A673 (cell line): Measurements from ENCODE around the gene DLEC1. TPM values are rescaled to one million over a fixed set of nuclear protein-coding genes. Genes with fewer than 3 reads are reported as not detected.

ENCODE experiments used
- Bru-seq: library from RNA; stranded (reverse); fragments of 400-500 nt; gene quantifications from one replicate; lab custom pipeline; 2021; lab: Mats Ljungman, UMichigan
- BruChase-seq, 2 experiments: library from RNA; stranded (reverse); fragments of 400-500 nt; gene quantifications; one replicate each; lab custom pipeline; 2021; lab: Mats Ljungman, UMichigan
- BruUV-seq: library from RNA; stranded (reverse); fragments of 400-500 nt; replicated peaks from 2 replicates; lab custom pipeline; 2021; lab: Mats Ljungman, UMichigan
- CTCF ChIA-PET: fragments of 300-600 bp; sonication (Branson Sonifier 250); formaldehyde crosslinking; loops from one replicate; lab custom pipeline; 2022; ENCODE audit warnings: antibody characterized with exemption; lab: Charles Lee
- POLR2A ChIA-PET: fragments of 300-600 bp; sonication (Branson Sonifier 250); formaldehyde crosslinking; loops from one replicate; lab custom pipeline; 2022; ENCODE audit warnings: antibody characterized with exemption; ENCODE audit not compliant: low non-redundant PET; lab: Charles Lee
- DNase-seq: peaks from one replicate; pipeline ENCODE4 v3.0.0-alpha.2; 2015; ENCODE audit warnings: low spot score
- H3K27ac ChIP-seq: fragments of 200-600 bp; sonication (generic); 2 replicates; pipeline ENCODE4 v1.5.1; 2016; ENCODE audit warnings: mixed run types, low read depth, mild to moderate bottlenecking, mixed read lengths, antibody characterized with exemption, low read length; ENCODE audit not compliant: poor library complexity, severe bottlenecking
- H3K27me3 ChIP-seq: fragments of 200-600 bp; sonication (generic); replicated peaks from 2 replicates; pipeline ENCODE4 v1.6.1; 2017; ENCODE audit warnings: mixed run types, low read depth, mild to moderate bottlenecking, mixed read lengths, antibody characterized with exemption, low read length; ENCODE audit not compliant: insufficient read depth, poor library complexity
- H3K36me3 ChIP-seq: fragments of 200-600 bp; sonication (generic); 2 replicates; pipeline ENCODE4 v1.6.1; 2016; ENCODE audit warnings: mixed run types, mild to moderate bottlenecking, mixed read lengths, antibody characterized with exemption, low read length; ENCODE audit not compliant: insufficient read depth, poor library complexity, severe bottlenecking
- H3K4me1 ChIP-seq: fragments of 200-600 bp; sonication (generic); 2 replicates; pipeline ENCODE4 v1.6.1; 2017; ENCODE audit warnings: mixed run types, mild to moderate bottlenecking, mixed read lengths, antibody characterized with exemption, low read length; ENCODE audit not compliant: insufficient read depth, poor library complexity, severe bottlenecking
- H3K4me3 ChIP-seq: fragments of 200-600 bp; sonication (generic); 2 replicates; pipeline ENCODE4 v1.5.1; 2016; ENCODE audit warnings: low read depth, mixed run types, mild to moderate bottlenecking, mixed read lengths, low read length; ENCODE audit not compliant: poor library complexity, severe bottlenecking
- H3K9me3 ChIP-seq: fragments of 200-600 bp; sonication (generic); 2 replicates; pipeline ENCODE4 v1.6.1; 2016; ENCODE audit warnings: mixed run types, low read depth, mild to moderate bottlenecking, mixed read lengths, antibody characterized with exemption, low read length; ENCODE audit not compliant: poor library complexity, severe bottlenecking
- CTCF ChIP-seq: fragments of 300-800, 200-600 bp; sonication (generic); conservative IDR thresholded peaks from 2 replicates; pipeline ENCODE4 v1.5.1; 2017; ENCODE audit warnings: low read depth, mild to moderate bottlenecking, antibody characterized with exemption, low read length, moderate library complexity, mixed read lengths
- EZH2 ChIP-seq: fragments of 200-600 bp; sonication (generic); IDR thresholded peaks from 2 replicates; pipeline ENCODE4 v1.6.1; 2017; ENCODE audit warnings: borderline replicate concordance, low read depth, mild to moderate bottlenecking, mixed read lengths, antibody characterized with exemption, low read length; ENCODE audit not compliant: poor library complexity, severe bottlenecking
- intact Hi-C: fragments of 100-400 bp; cut with micrococcal nuclease; formaldehyde crosslinking; loops from one replicate; pipeline ENCODE4 v1.10.0; 2022; ENCODE audit not compliant: unreplicated experiment
- long read RNA-seq: library from polyadenylated mRNA; stranded (forward); transcript quantifications from one replicate; pipeline ENCODE4 v2.0.0, GENCODE V29; 2022
- total RNA-seq: library from RNA; stranded (reverse); gene quantifications from 2 replicates; pipeline ENCODE4 v1.2.3, GENCODE V29; 2021

The DLEC1 gene
- total RNA-seq (not detected in 2 replicates), Bru-seq, nascent RNA (percentile 6 among the genes with signal in this experiment), BruChase-seq, experiment 1, labeled RNA remaining after a 2-hour chase (percentile 7 among the genes with signal in this experiment), BruChase-seq, experiment 2, labeled RNA remaining after a 6-hour chase (percentile 6 among the genes with signal in this experiment)
- long read RNA-seq, partial matches to known transcripts: 0 of 1 reads
- long read RNA-seq, other reads (novel, unspliced or antisense): 1 of 1 reads

- intact Hi-C loops: no loop called here
- DNase-seq: no peak
- H3K4me3 ChIP-seq: no peak within 1 kb of the TSS
- BruUV-seq: no TSS peak
- no peaks in the 10 kb centered on the region for H3K36me3 ChIP-seq
- no peak within 1 kb of the TSS for H3K27ac ChIP-seq
- CTCF ChIA-PET: no interaction called here
- H3K4me1 ChIP-seq: no peaks in the 10 kb centered on the region
- TF ChIP-seq CTCF (no peak), EZH2 (no peak)
- no peaks in the 10 kb centered on the region for H3K27me3 ChIP-seq
- H3K9me3 ChIP-seq: no peaks in the 10 kb centered on the region
- POLR2A ChIA-PET: no interaction called here
Measured at GRCh38 chr3:38039101-38039898, at the start of gene DLEC1. Gene DLEC1, plus strand, starts transcription at chr3:38039208. Its CDS starts 18 bp downstream, at chr3:38039226.

GRCh38 chr3:37989821-37990480, 49.1 kb upstream of the DLEC1 start:
- TF ChIP-seq CTCF (no peak), EZH2 (no peak)
- ChIA-PET POLR2A (no interaction called here), CTCF (no interaction called here)

GRCh38 chr3:37990527-37990926, 48.5 kb upstream of the DLEC1 start, which contains the start of gene VILL:
Gene VILL, plus strand, starts transcription at chr3:37990786. Its CDS starts 2,887 bp downstream, at chr3:37993673.
- BruUV-seq: no TSS peak
- POLR2A ChIA-PET: no interaction called here
- Histone ChIP-seq H3K9me3 (no peaks in the 10 kb centered on the region), H3K4me3 (no peak within 1 kb of the TSS), H3K27me3 (no peaks in the 10 kb centered on the region), H3K27ac (no peak within 1 kb of the TSS), H3K4me1 (no peaks in the 10 kb centered on the region), H3K36me3 (no peaks in the 10 kb centered on the region)
- no peak for DNase-seq
- TF ChIP-seq CTCF (no peak), EZH2 (no peak)
- CTCF ChIA-PET: no interaction called here
- intact Hi-C loops: no loop called here

More at GRCh38 chr3:37989821-37990480, 49.1 kb upstream of the DLEC1 start:
- no TSS peak for BruUV-seq
- no peak overlapping the region for H3K4me3 ChIP-seq
- no peaks in the 10 kb centered on the region for H3K27me3 ChIP-seq
- no peaks in the 10 kb centered on the region for H3K36me3 ChIP-seq
- intact Hi-C loops: no loop called here
- no peaks in the 10 kb centered on the region for H3K9me3 ChIP-seq
- H3K4me1 ChIP-seq: no peaks in the 10 kb centered on the region
- DNase-seq: no peak
- no peak overlapping the region for H3K27ac ChIP-seq
